Caki2 (cell line): ENCODE results near the gene IRF2BPL. TPM values are rescaled to one million over a fixed set of nuclear protein-coding genes. Genes with fewer than 3 reads are reported as not detected.
"Not testable (repeated sequence)": the region's sequence is repeated elsewhere in the genome, so short reads cannot be mapped to it uniquely, and the experiment has no call there.

ENCODE experiments used
- DNase-seq: peaks from one replicate; pipeline ENCODE4 v3.0.0-alpha.2; 2015; ENCODE audit warnings: low read depth
- in situ Hi-C: cut with HindIII; loops from 2 replicates; pipeline ENCODE4 v1.10.0; 2016; ENCODE audit warnings: low sequenced_read_pairs, low pct_unique_long_range_greater_than_20kb, mixed read lengths
- total RNA-seq: library from RNA; depleted of rRNA; stranded (reverse); fragments of >200 nt; shearing (Covaris generic); gene quantifications from 2 replicates; pipeline ENCODE4 v1.2.3, GENCODE V29; 2014; ENCODE audit warnings: low replicate concordance

Gene IRF2BPL
- total RNA-seq, 1 experiment from 2014 or later, result 55.8 TPM

DNA sequence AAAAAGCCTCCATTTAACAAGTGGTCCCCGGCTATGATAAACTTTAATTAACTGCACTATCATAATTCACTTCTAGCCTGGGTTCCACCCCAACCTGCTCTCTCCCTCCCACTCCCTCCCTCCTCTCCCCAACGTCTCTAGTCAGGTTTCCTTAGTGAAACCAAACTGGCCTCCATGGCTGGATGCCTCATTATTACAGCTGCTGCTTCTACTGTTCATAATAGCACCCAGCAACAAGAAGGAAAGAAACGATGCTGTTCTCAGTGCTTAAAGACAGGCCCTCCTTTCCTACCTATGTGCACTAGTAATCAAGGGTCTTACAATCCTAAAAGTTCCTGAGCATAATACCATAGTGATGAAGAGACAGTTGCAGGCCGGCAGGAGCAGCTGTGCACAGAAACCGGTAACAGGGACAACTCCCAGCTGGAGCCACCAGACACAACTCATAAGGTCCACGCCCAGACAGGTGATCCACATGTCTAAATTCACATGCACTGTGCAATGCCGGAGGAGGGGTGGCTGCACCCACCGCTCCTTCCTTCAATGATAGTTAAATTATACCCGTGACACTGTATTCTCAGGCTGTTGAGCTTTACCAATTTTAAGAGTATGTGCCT is 6.2 kb downstream of the IRF2BPL start:
- in situ Hi-C loops, result no loop called here
- DNase-seq, result peak; percentile 15

DNA sequence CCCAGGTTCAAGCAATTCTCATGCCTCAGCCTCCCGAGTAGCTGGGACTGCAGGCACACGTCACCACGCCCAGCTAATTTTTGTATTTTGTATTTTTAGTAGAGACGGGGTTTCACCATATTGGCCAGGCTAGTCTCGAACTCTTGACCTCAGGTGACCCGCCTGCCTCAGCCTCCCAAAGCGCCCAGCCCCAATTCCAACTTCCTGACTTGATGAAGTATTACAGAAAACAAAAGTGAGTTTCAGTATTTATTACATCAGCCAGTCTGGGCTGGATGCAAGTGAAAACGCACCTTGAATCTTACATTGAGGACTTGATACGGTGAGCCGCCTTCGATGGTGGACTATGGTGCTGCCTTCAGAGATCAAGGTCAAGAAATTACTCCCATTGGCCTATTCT is 7.1 kb downstream of the IRF2BPL start:
- DNase-seq, in situ Hi-C loops: not testable (repeated sequence)

DNA sequence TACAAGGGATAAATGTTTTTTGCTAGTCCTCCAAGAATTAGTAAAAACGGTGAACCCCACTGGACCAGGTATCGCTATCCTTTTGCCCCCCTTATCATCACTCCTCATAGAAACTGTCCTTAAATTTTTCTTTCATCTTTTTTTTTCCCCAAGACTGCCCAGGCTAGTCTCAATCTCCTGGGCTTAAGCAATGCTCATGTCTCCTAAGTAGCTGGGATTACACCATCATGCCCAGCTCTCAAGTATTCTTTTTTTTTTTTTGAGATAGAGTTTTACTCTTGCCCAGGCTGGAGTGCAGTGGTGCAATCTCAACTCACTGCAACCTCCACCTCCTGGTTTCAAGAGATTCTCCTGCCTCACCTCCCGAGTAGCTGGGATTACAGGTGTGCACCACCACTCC is 9.7 kb downstream of the IRF2BPL start:
- in situ Hi-C loops, result no loop called here
- no peak for DNase-seq

DNA sequence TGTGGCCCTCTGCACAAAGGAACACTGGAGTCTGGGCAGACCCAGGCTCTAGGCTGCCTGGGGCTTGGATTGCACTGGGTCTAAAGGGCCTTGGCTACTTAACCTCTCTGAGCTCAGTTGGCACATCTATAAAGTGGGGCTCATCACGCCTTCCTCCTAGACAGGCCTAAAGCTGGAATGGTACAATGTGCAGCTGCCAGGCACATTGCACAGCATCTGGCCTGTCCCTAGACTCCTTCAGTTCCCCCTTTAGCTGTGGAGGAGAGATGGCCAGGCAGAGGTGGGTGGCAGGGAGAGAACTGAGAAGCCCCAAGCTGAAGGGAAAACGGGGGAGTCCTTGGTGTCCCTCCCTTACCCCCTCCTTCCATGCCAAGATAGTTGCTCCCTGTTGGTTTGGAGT is 10.8 kb downstream of the IRF2BPL start:
- no peak for DNase-seq
- in situ Hi-C loops, result no loop called here

DNA sequence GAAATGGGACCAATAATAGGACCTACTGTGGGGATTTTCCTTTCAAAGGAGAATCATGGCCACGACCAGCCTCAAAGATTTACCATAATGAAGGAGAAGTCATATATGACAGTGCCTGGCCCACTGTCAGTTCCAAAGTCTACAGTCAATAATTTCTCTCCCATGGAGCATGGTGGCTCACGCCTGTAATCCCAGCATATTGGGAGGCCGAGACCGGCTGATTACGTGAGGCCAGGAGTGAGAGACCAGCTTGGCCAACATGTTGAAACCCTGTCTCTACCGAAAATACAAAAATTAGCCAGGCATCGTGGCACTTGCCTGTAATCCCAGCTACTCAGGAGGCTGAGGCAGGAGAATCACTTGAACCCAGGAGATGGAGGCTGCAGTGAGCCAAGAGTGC is 13.8 kb downstream of the IRF2BPL start:
- DNase-seq, result no peak
- in situ Hi-C loops, result no loop called here

DNA sequence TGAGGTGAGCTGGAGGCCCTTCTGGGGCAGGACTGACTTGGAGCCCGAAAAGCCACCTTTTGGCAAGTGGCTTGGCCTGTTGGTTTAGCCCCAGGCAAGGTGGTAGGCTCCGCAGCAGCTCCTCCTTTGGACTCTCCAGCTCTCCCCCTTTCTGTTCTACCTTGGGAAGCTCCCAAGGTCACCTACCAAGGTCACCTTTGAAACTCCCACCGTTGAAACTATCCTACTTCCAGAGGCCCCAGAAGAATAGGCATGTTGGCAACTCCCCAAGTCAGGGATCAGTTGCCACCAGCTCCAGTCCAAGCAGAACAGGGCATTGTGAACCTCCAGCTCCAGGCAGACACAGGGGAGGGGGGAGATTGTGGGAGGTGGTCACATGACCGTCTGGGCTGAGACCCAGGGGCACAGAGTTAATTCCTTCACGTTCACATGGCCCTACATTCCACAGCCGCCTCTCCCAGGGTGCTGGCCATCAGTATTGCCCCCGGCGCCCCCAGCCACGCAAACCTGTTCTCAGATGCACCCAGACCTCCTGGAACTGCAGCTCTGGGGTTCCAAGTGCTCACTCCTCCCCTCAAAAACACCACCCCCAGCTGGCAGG is 14.4 kb downstream of the IRF2BPL start:
- DNase-seq, result no peak
- in situ Hi-C loops, result no loop called here

DNA sequence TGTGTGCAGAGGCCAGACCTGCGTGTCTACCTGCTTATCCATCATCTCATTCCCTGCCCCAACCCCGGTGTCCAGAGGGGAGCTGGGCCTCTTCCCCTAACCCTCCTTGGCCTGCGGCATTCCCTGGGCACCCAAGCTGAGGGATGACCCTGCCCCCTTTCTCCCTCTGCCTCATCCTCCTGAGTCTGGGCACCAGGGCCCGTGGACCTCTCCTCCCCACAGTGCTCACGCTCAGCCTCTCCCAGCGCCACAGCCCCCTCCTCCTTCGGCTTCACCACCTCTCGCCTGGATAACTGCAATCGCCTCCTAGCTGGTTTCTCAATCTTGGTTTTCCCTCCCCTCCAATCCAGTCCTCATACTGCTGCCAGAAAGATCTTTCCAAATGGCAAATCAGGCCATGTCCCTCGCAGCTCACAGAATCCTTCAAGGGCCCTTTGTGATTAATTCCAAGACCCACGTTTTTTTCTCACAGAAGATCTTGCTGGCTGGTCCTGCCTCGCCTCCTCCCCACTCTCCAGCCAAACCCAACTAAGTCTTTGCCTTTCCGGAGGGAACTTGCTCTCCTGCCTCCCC is 16.2 kb downstream of the IRF2BPL start:
- in situ Hi-C loops, result no loop called here
- no peak for DNase-seq

DNA sequence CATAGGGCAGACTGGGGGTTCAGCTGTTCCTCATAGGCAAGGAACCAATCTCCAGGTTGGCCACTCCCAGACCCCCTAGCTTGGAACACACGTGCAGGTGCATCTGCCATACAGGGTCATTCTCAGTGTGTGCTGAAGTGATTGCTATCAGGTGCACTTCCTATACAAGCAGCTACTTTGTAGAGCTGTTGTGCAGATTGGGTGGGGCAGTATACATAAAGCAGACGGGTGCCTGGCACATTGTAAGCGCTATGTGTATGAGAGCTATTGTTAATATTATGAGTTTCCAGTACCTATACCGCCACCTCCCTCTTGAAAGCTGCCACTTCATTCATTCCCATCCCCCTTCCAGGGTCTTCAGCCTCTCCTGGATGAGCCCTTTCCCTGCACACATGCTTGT is 17.3 kb downstream of the IRF2BPL start:
- no peak for DNase-seq
- in situ Hi-C loops, result no loop called here

DNA sequence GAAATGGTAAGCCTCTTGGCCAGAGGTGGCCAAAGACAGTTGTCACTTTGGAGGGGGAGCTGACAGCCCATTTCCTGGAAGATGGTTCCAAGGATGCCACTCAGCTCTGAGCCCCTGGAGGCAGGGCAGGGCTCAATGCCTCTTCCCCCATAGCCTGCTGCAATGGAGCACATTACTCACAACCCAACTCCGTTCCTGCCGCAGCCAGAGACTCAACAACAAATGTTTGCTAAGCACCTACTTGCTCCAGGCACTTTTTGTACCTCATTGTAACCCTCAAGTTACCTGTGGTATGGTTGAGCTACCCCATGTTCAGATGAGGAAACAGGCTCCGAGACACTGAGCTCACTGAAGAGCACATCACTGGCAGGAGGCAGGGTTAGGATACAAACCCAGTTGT is 19.5 kb downstream of the IRF2BPL start:
- in situ Hi-C loops, result no loop called here
- DNase-seq, result no peak

DNA sequence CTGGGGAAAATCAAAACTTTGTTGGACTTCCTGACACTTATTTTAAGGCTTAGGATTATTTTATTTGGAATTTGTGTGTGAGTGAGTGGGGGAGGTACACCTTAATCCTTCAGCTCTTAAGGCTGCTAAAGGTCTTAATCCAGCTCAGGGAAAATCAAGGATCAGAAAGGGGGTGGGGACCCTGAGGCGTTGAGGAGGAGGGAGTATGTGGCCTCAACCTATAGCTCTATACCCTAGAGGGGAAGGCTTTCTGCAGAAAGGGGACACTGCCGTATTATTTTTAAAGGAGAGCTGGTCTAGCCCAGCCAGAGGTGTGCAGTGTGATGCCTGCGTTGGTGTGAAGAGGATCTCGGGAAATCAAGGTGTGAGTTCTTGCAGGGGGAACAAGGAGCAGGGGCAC is 20.0 kb downstream of the IRF2BPL start:
- DNase-seq, result no peak
- in situ Hi-C loops, result no loop called here

DNA sequence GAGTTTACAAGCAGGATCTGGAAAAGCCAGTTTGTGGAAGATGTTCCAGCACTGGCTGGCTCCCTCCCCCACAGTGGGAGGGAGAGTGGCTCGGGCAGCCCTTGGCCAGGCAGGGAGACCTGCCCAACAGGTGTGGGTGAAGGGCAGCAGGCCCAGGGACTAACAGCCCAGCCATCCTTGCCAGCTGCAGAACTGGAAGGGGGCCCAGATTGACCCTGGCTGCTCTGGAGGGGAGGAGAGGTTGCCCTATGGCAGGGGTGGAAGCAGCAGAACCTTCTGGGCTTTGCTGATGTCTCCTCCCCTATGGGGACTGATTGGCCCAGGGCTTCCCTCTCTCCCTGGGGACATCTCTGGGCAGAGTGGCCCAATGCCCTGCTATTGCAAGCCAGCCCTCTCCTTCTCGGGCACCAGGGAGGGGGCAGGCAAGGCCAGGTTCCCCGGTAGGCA is 20.5 kb downstream of the IRF2BPL start:
- DNase-seq, result no peak
- in situ Hi-C loops, result no loop called here

DNA sequence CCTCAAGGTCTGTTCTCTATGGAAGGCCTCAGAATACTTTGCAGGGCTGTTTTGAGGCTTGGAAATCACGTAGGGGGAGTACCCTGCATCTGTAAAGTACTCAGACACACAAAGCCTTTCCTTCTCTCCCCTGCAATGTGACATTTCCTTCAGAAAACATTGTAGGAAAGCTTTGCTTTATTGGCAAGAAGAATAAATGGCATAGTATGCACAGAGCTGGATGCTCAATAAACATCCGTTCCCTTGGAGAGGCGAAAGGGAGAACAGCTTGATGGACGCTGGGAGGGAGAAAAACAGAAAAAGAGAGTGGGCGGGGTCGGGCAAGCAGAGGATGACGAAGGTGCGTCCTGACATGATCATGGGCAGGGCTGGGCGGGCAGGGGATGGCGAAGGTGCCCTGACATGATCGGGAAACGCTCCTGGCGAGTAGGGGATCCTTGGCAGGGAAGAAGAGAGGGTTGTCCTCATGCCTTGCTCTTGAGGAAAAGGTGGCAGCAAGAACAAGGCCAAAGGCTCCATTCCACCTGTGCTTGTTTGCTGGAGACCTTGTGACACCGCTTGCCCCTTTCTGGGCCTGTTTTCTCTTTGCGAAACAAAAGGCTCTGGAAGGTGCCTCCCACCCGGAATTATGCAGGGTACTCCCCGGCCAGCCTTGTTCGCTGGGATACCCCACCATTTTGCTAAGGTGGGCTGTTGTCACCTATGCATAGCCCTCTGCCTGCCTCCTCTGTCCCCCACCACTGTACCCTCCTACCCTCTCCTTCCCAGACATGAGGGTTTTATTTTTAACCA is 21.1 kb downstream of the IRF2BPL start:
- in situ Hi-C loops, result no loop called here
- no peak for DNase-seq

DNA sequence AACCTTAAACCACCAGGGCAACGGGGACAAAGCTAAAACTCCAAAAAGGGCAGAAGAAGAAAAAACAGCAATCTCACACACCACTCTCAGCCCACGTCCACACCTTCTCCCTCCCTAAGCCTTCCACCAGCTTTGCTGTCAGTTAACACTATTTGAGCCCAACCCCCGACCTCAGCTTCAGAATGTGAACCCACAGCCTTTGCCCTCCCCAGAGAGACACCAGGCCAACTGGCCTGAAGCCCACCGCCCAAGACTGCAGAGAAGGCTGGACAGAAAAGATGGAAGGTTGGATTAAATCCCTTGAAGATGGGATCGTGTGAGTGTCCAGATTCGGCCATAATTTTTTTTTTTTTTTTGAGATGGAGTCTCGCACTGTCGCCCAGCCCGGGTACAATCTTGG is 22.4 kb downstream of the IRF2BPL start:
- no peak for DNase-seq
- in situ Hi-C loops, result no loop called here

DNA sequence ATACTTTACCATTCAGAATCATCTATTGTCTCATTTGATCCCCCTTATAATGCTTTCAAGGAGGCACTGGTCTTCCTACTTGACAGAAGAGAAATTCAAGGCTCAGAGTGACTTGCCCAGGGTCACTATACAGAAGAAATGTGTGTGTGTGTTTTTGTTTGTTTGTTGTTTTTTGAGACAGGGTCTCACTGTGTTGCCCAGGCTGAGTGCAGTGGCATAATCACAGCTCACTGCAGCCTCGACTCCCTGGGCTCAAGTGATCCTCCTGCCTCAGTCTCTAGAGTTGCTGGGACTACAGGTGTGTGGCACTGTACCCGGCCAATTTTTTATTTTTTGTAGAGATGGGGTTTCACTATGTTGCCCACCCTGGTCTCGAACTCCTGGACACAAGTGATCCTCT is 22.9 kb downstream of the IRF2BPL start:
- in situ Hi-C loops, result no loop called here
- DNase-seq, result no peak

DNA sequence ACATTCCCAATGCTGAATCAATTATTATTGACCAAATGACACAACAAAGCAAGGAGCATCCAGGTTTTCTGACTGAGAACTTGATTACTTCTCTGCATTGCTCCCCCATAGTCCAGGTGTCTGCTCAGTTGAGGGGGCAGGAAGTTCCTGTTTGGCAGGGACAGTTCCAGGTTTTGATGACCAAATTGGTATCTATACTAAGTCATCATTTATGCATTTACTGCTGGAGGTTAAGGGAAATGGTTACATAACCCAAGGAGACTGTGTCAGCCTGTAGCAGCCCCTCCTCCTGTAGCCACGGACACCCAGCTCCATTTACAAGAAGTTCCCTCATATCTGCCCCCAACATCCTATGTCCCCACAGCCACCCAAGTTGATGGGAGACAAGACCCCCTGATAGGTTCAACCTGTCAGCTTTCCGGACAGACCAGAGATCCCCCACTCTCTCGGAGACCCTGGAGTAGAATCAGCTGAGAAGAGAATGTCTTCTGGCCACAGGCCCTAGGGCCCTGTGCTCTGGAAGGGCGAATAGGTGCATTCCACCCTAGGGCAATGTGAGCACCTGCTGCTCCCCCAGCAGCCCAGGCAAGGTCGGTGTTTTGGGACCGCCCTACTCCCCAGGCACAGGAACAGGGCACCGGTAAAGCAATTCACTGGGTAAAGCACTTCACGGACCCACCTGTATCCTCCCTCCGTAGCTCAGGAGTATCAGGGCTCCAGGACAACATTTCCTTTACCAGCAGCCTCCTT is 23.6 kb downstream of the IRF2BPL start:
- DNase-seq, result no peak
- in situ Hi-C loops, result no loop called here

DNA sequence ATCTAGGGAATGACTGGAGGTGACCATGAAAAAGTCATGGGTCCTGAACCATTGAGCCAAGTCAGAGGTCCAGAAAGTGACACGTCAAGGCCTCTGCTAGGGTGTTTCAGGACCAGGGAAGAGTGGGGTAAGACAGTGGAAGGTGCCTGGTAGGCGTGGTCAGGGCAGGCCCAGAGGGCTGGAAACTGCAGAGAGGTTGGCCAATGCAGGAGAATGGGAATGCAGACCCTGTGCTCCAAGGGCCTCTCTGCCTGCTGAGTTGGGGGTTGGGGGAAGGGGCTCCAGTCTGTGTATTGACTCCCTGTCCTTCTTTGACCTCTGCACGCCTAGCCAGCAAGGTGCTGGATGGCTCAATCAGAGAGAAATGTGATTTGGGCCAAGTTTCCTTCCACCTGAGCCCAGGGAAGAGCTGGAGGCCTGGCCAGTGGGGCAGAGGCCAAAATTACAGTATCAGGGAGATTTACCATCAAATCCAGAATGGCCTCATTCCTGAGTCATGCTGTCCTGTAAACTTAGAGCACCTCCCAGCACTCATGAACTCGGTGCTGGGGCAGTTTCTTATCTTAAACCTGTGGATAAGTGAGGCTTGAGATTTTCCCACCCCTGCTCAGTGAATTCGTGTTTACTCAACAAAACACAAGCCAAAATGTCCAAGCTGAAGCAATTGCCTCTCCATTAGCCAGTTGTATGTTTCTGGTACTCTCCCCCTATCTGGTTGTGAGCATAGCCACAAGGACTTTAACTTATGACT is 24.4 kb downstream of the IRF2BPL start:
- no peak for DNase-seq

DNA sequence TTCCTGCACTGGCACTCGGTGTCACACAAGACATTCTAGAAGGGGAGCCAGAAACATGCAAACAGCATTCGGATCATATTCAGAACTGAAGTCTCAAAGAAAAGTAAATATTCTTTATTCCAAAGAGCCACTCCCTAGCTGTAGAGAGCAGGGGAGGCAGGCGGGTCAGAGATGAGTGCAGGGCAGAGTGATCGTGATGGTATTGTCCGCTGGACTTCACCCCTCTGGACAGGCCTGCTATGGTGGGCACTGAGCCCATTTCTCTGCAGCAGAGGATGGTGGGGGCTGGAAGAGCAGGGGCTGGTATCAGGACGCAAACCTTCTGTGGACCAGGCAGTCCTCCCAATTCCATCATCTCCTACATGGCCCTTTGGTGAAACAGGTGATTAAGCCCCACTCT is 25.6 kb downstream of the IRF2BPL start:
- in situ Hi-C loops, result no loop called here
- no peak for DNase-seq

More for the DNA sequence above, 24.4 kb downstream of the IRF2BPL start:
- in situ Hi-C loops, result no loop called here

DNA sequence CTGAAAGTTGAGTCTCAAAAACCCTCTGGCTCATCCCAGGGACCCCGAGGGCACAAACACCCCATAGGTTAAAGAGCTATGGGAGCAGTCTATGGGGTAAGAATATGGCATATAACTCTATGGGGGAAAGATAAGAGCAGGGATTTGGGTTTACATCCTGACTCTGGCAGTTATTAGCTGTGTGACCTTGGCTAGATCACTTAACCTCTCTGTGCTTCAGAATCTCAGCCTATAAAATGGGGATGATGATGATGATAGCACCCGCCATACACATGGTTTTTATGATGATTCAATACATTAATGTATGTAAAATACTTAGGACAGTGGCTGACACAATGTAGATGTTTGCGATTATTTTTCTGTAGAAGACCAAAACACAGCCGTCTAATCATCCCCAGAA is 26.2 kb downstream of the IRF2BPL start:
- no peak for DNase-seq
- in situ Hi-C loops, result no loop called here
